ENCODE measurements around the gene NXPH3.

NXPH3 gene

DNA sequence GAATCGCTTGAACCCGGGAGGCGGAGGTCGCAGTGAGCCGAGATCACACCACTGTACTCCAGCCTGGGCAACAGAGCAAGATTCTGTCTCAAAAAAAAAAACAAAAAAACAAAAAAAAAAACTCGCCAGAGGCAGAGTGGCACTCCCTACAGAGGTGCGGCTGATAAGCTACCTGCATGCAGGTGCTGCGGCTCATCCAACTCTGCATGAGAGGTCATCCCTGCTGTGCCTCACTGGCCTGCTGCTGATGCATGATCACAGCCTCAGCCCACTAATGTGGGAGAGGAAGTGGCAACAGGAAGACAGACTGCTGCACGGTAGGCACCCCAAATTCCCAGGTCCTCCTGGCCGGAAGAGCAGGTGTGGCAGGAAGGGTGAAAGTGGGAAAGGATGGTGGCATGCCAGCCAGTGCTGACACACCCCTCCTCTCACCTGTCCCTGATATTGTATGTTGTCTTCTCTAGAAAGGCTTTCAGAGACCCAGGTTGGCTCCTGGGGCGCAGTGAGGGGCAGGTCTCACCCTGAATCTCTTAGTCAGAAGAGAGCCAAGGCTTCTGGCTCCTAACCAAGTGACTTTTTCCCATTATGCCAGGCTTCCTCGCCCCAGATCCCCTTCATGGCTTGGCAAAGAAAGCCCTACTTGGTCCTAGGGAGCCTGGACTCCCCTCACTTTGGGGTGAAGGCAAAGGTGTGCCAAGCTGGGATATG is 11.8 kb downstream of the NXPH3 start (continued):
- TF ChIP-seq, protein P1, sequence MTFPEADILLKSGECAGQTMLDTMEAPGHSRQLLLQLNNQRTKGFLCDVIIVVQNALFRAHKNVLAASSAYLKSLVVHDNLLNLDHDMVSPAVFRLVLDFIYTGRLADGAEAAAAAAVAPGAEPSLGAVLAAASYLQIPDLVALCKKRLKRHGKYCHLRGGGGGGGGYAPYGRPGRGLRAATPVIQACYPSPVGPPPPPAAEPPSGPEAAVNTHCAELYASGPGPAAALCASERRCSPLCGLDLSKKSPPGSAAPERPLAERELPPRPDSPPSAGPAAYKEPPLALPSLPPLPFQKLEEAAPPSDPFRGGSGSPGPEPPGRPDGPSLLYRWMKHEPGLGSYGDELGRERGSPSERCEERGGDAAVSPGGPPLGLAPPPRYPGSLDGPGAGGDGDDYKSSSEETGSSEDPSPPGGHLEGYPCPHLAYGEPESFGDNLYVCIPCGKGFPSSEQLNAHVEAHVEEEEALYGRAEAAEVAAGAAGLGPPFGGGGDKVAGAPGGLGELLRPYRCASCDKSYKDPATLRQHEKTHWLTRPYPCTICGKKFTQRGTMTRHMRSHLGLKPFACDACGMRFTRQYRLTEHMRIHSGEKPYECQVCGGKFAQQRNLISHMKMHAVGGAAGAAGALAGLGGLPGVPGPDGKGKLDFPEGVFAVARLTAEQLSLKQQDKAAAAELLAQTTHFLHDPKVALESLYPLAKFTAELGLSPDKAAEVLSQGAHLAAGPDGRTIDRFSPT (tag by site-specific recombination; IDR thresholded peaks at IDR 0.05) = no peak
- TF ChIP-seq ZNF501 (tag by site-specific recombination; IDR thresholded peaks at IDR 0.05) = no peak

DNA sequence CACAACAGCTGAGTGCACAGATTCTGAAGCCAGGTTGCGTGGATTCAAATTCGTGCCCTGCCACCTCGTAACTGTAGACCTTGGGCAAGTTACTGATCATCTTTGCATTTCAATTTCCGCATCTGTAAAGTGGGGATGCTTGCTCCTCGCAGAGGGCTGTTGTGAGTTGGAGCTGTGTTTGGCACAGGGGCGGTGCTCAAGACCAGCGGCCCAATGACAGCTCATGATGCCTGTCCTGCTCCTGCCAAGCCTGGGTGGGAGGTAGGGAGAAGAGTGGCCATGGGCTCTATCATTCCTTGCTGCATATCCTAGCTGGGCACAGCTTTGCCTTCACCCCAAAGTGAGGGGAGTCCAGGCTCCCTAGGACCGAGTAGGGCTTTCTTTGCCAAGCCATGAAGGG is 12.6 kb downstream of the NXPH3 start:
- H3K27ac ChIP-seq (ENCODE audit: extremely low read depth, low read depth, low read length) = no peak overlapping the region
- TF ChIP-seq ZNF664 (tag by site-specific recombination; IDR thresholded peaks at IDR 0.05) = no peak
- TF ChIP-seq SP7 (tag by site-specific recombination; IDR thresholded peaks at IDR 0.05) = no peak
- TF ChIP-seq ZBTB17 (tag by site-specific recombination; IDR thresholded peaks at IDR 0.05) = no peak
- TF ChIP-seq KLF1 (tag by site-specific recombination; IDR thresholded peaks at IDR 0.05) = no peak
- no peak for TF ChIP-seq ZNF600 (tag by site-specific recombination; IDR thresholded peaks at IDR 0.05)
- TF ChIP-seq, protein P2, sequence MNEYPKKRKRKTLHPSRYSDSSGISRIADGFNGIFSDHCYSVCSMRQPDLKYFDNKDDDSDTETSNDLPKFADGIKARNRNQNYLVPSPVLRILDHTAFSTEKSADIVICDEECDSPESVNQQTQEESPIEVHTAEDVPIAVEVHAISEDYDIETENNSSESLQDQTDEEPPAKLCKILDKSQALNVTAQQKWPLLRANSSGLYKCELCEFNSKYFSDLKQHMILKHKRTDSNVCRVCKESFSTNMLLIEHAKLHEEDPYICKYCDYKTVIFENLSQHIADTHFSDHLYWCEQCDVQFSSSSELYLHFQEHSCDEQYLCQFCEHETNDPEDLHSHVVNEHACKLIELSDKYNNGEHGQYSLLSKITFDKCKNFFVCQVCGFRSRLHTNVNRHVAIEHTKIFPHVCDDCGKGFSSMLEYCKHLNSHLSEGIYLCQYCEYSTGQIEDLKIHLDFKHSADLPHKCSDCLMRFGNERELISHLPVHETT (tag by site-specific recombination; IDR thresholded peaks at IDR 0.05) = no peak
- TF ChIP-seq, protein P3, sequence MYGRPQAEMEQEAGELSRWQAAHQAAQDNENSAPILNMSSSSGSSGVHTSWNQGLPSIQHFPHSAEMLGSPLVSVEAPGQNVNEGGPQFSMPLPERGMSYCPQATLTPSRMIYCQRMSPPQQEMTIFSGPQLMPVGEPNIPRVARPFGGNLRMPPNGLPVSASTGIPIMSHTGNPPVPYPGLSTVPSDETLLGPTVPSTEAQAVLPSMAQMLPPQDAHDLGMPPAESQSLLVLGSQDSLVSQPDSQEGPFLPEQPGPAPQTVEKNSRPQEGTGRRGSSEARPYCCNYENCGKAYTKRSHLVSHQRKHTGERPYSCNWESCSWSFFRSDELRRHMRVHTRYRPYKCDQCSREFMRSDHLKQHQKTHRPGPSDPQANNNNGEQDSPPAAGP (tag by site-specific recombination; IDR thresholded peaks at IDR 0.05) = no peak
- no peak for TF ChIP-seq ZNF658 (tag by site-specific recombination; IDR thresholded peaks at IDR 0.05)
- TF ChIP-seq, protein P4, sequence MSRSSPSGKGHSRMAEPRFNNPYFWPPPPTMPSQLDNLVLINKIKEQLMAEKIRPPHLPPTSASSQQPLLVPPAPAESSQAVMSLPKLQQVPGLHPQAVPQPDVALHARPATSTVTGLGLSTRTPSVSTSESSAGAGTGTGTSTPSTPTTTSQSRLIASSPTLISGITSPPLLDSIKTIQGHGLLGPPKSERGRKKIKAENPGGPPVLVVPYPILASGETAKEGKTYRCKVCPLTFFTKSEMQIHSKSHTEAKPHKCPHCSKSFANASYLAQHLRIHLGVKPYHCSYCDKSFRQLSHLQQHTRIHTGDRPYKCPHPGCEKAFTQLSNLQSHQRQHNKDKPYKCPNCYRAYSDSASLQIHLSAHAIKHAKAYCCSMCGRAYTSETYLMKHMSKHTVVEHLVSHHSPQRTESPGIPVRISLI (tag by site-specific recombination; IDR thresholded peaks at IDR 0.05) = no peak
- TF ChIP-seq ZNF701 (tag by site-specific recombination; IDR thresholded peaks at IDR 0.05) = no peak
- no peak for TF ChIP-seq ZNF555 (tag by site-specific recombination; conservative IDR thresholded peaks at IDR 0.05)
- TF ChIP-seq, protein P5, sequence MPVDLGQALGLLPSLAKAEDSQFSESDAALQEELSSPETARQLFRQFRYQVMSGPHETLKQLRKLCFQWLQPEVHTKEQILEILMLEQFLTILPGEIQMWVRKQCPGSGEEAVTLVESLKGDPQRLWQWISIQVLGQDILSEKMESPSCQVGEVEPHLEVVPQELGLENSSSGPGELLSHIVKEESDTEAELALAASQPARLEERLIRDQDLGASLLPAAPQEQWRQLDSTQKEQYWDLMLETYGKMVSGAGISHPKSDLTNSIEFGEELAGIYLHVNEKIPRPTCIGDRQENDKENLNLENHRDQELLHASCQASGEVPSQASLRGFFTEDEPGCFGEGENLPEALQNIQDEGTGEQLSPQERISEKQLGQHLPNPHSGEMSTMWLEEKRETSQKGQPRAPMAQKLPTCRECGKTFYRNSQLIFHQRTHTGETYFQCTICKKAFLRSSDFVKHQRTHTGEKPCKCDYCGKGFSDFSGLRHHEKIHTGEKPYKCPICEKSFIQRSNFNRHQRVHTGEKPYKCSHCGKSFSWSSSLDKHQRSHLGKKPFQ (tag by site-specific recombination; IDR thresholded peaks at IDR 0.05) = no peak
- TF ChIP-seq, protein P6, sequence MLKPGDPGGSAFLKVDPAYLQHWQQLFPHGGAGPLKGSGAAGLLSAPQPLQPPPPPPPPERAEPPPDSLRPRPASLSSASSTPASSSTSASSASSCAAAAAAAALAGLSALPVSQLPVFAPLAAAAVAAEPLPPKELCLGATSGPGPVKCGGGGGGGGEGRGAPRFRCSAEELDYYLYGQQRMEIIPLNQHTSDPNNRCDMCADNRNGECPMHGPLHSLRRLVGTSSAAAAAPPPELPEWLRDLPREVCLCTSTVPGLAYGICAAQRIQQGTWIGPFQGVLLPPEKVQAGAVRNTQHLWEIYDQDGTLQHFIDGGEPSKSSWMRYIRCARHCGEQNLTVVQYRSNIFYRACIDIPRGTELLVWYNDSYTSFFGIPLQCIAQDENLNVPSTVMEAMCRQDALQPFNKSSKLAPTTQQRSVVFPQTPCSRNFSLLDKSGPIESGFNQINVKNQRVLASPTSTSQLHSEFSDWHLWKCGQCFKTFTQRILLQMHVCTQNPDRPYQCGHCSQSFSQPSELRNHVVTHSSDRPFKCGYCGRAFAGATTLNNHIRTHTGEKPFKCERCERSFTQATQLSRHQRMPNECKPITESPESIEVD (tag by site-specific recombination; IDR thresholded peaks at IDR 0.05) = no peak
- no peak for TF ChIP-seq ZNF140 (tag by site-specific recombination; IDR thresholded peaks at IDR 0.05)
- no peak for TF ChIP-seq ZNF473 (tag by site-specific recombination; IDR thresholded peaks at IDR 0.05)
- TF ChIP-seq ZBTB8A (tag by site-specific recombination; IDR thresholded peaks at IDR 0.05) = no peak
- no peak for TF ChIP-seq ZNF133 (tag by site-specific recombination; IDR thresholded peaks at IDR 0.05)
- TF ChIP-seq ZFP69B (tag by site-specific recombination; IDR thresholded peaks at IDR 0.05) = no peak
- no peak for TF ChIP-seq ZNF544 (tag by site-specific recombination; IDR thresholded peaks at IDR 0.05)
- TF ChIP-seq RBAK (tag by site-specific recombination; IDR thresholded peaks at IDR 0.05) = no peak
- H3K4me3 ChIP-seq (ENCODE audit: low read depth, low read length) = no peak overlapping the region
- ChIA-PET CTCF (interaction anchor here (0.5 kb wide), 1 partner anchor 23 kb away, joined by 6 read pairs; no protein-coding TSS in a partner anchor), POLR2A (interaction anchor here (0.6 kb wide), 1 partner anchor 89 kb away, joined by 3 read pairs; no protein-coding TSS in a partner anchor)
- H3K9me3 ChIP-seq (ENCODE audit: control insufficient read depth, insufficient read depth, low read depth, low read length) = no peaks in the 10 kb centered on the region
- no peaks in the 10 kb centered on the region for H3K4me1 ChIP-seq (ENCODE audit: control insufficient read depth, insufficient read depth, low read length)
- peaks cover 0 to 3% of the 10 kb centered on the region in 2 experiments; a peak in 2 of 3 replicates for H3K36me3 ChIP-seq (ENCODE audit: control insufficient read depth in 2 of 2, insufficient read depth in 1 of 2, low read length in 2 of 2)
